ENCODE results near the gene IGSF9B.

- TF ChIP-seq CTCF (IDR thresholded peaks at IDR 0.05) (no peak), POLR2AphosphoS5 (IDR thresholded peaks at IDR 0.05; ENCODE audit: low read depth, low read length) (no peak)
Measured at GRCh38 chr11:134003792-134004495, 47.2 kb upstream of the IGSF9B start.

Data from Panc1 (cell line).